Stimulated activated CD4-positive, alpha-beta T cell treated with anti-CD3 and anti-CD28 coated beads, Interleukin-12 subunit alpha, Interleukin-12 subunit beta, amount 100 ng/mL, for 24 hours (primary cell): Measurements from ENCODE around the gene COMTD1.
"Not testable (repeated sequence)": the region's sequence is repeated elsewhere in the genome, so short reads cannot be mapped to it uniquely, and the experiment has no call there.

Experiments used
- DNase-seq, 2 experiments: peaks; one replicate each; pipeline ENCODE4 v3.0.0-alpha.2; 2020; ENCODE audit warnings: low read depth in 2 of 2

COMTD1 gene

DNA sequence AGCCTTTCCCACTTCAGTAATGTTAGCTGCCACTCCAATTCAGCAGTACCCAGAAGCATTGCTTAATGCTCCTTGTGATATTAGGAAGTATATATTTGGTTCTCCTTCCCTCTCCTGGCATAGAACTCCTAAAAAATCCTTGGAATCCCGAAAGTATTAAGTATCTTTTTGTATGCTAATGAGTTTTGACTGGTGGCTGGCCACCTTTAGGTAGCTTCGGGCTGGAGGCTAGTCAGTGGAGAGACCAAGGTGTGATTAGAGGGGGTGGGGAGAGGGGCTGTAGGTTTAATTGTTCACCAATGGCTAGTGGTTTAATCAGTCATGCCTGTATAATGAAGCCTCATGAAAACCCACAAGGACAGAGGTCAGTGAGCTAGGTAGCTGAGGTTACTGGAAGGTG is 12.2 kb downstream of the COMTD1 start:
- DNase-seq: no peak

DNA sequence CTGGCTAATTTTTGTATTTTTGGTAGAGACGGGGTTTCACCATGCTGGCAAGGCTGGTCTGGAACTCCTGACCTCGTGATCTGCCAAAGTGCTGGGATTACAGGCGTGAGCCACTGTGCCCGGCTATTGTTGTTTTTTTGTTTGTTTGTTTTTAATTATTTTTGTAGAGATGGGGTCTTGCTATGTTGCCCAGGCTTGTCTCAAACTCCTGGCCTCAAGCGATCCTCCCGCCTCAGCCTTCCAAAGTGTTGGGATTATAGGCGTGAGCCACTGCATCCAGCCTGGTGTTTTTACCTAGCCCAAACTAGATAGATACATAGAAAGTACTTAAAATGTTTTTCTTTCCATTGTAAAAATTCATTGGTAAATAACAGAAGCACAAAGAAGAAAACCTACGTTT is 14.3 kb downstream of the COMTD1 start:
- DNase-seq: not testable (repeated sequence)

DNA sequence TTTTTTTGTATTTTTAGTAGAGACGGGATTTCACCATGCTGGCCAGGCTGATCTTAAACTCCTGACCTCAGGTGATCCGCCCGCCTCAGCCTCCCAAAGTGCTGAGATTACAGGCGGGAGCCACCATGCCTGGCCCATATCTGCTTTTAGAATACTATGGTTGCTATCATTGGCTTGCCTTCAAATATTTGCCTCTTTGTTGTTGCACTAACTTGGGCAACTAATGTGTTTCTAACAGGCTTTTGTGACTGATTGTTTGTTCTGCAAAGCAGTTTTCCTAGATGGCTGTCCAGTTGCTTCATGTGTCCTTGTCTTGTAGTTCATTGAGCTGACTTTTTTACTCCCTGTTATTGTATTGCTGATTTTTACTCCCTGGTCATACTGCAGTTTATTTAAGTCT is 15.5 kb downstream of the COMTD1 start:
- DNase-seq: no peak

DNA sequence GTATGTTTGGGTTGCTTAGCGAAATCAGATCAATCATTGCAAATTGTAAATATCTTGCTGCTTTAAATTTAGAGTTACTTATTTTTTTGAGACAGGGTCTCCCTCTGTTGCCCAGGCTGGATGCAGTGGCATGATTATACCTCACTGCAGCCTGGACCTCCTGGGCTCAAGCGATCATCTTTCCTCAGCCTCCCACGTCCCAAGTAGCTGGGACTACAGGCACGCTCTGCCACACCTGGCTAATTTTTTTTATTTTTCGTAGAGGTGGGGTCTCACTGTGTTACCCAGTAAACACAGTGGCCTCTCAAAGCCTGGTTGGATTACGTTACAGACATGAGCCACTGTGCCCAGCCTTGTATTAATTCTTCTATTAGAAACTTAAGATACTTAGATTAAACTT is 23.4 kb downstream of the COMTD1 start:
- no peak for DNase-seq

DNA sequence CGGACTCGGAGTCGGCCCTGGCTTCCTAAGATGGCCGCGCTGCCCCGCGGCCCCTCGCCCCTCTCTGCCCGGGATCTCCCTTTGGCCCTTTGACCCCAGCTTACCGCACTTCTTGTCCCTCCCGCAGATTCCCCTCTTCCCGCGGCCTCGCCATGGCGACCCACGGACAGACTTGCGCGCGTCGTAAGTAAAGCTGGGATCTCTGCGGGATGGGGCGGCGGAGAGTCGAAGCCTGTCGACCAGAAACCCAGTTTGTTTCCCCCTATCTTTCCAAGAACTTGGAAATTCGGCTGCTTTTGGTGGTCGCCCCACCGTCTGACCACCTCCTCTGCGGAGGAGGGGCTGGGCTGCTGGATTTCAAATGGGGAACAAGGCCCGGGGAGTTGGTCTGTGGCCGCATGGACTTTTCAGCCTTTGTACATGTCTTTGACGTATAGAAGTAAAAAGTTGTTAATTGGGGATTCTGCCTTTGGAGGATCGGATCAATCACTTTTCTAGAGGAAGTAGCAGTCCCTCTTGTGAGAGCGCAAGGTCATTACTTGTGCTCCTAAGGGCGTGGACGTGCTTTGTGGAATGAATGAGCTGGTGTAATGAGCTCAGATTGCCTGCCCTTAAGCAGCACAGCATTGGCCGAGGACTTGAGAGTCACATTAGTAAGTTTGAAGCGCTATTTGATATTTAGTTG is 24.6 kb downstream of the COMTD1 start:
- DNase-seq: no peak

DNA sequence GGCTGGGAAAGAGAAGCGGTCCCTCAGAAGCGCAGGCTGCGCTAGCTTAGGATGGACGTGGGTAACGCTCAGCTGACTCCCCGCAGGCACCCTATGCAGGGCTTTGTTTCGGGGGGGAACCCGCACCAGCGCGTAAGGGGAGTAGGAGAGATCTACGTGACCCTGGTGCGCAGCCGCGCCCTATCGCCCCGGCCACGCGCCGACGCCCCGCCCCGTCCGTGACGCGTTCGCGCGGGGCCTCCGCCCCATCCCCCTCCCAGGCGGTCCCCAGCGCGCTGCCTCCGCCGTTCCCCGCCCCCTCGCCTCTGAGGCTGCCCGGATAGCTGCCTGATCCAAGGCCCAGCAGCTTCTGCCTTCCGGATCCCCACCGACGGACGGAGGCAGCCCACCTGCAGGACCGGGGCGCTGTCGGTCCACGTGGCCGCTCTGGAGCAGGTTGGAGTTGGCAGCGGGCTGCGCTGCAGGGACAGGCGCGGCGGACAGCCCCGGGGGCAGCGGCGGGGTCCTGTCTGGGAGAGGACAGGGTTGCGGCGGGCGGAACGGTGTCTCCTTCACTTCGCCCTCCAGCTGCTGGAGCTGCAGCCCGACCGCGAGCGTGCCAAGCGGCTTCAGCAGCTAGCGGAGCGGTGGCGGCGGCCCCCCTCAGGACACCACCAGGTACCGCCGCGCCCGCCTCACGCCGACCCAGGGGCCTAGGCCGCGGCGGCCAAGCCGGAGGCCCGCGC is 25.3 kb downstream of the COMTD1 start, which contains the start of gene VDAC2:
VDAC2 (plus strand) TSS at position 515 of the 725 bp plus-strand sequence. CDS start 363 bp downstream, outside the sequence.
- DNase-seq: peak; percentile 88 to 91

DNA sequence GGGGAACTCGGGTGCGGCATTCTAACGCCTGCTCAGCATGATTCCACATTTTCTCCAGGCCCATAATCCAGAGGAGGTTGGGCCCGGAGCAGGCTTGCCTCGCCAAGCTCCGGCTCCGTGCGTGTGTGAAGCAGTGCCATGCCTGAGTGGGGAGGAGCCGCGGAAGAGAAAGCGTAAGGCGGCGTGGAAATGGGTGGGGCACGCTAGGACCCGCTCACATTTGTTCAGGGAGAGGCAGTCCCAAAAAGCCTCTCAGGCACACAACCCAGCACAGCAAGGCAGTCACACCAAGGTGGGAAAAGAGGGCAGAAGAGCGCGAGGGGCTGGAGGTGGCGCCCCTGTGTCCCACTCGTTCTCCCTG is 25.9 kb downstream of the COMTD1 start:
- peak; percentile 59 to 67 for DNase-seq

DNA sequence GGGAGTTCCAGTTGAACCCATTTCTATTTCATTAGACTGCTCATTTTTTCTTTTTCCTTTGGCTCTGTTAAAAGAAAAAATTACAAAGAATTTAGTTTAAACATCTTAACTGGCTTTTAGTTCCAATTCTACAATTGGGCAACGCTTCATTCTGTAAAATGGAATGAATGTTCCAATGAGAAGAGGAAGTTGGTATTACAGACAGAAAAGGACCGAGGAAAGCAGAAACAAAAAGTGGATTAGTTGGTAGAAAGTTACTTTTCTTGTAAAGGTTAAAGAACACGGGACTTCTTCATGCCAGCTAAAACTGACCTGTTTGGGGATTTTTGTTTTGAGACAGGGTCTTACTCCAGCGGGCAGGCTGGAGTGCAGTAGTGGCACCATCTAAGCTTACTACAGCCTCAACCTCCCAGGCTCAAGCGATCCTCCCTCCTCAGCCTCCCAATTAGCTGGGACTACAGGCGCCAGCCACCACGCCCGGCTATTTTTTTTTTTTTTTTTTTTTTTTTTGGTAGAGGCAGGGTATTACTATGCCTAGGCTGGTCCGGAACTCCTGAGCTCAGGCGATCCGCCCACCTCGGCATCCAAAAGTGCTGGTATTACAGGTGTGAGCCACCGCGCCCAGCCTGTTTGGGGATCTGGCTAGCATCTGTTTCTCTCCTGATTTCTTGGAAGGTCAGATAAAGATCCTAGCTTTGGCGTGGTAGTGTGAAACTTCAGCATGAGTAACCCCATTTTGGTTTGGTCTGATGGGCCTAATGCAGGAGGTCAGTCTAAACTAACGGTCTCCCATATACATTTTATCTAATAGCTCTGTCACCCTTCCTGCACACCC is 26.5 kb downstream of the COMTD1 start:
- no peak for DNase-seq

DNA sequence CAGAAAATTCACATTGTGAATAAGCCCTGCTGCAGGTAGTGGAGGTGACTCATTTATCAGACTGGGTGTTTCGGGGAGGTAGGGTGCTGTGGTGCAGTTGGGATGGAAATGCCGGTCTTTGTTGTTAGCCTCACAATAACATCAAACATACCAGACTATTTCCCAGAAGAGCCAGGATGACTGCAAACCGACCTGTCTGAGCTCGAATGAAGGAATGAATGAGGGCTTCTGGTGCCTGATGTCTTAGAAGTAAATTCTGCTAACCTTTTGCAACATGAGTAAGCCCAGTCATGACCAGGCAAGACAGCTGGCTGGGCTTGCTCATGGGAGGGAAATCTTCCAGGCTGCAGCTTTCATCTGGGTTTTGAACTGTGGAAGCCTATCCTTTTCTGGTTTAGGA is 27.6 kb downstream of the COMTD1 start:
- DNase-seq: no peak

DNA sequence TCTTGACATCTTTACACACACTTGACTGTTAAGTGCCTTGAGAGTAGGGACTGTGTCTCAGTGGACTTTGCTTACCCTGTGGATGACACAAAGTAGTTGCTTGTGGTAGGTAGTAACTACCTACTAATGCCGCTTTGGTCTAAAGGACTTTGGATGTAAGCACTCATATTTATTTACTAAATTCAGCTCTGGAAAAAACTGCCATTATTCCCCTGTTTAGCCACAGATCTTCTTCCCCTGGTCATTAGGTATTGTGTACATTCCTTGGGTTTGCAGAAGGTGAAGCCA is 28.0 kb downstream of the COMTD1 start:
- DNase-seq: no peak

DNA sequence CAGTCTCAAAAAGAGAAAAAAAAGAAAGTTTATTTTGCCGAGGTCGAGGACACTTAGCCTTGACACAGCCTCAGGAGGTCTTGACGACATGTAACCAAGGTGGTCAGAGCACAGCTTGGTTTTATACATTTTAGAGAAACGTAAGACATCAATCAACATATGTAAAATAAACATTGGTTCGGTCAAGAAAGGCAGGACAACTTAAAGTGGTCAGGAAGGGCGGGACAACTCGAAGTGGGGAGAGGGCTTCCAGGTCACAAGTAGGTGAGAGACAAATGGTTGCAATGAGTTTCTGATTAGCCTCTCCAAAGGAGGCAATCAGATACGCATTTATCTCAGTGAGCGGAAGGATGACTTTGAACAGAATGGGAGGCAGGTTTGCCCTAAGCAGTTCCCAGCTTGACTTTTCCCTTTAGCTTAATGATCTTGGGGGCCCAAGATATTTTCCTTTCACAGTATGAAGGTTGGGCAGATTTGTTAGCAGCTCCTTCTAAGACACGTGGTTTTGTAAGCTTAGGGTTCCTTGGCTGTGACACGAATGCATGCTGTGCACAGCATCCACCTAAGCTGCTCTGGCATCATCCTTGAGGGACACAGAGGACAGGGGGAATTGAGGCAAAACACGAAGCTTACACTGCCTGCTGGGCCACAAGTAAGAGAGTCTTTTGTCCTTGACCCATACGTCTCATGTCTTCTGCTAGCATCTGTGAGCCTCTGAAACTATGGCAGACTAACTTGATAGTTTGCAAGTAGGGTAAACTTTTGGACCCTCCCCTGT is 28.5 kb downstream of the COMTD1 start:
- no peak for DNase-seq

DNA sequence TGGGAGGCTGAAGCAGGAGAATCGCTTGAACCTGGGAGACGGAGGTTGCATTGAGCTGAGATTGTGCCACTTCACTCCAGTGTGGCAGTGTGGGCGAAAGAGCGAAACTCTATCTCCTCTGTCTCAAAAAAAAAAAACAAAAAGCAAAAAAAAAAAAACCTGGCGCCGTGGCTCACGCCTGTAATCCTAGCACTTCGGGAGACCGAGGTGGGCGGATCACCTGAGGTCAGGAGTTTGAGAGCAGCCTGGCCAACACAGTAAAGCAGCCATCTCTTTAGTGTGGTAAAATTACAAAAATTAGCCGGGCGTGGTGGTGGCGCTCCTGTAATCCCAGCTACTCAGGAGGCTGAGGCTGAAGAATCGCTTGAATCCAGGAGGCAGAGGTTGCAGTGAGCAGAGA is 29.1 kb downstream of the COMTD1 start:
- not testable (repeated sequence) for DNase-seq

DNA sequence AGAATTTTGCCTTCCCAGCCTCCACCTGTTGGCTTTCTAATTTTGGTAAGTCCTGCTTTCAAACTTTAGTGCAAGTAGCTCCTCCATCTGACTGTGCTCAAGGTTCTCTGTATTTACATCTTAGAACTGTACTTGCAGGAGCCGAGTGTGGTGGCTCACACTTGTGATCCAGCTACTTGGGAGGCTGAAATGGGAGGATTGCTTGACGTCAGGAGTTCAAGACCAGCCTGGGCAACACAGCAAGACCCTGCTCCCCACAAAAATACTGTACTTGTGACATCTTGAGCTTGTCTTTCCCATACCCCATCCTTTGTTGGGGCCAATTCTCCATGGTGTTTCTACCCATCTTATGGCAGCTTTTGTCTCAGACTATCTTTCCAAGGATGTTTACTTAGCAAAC is 29.8 kb downstream of the COMTD1 start:
- no peak for DNase-seq

DNA sequence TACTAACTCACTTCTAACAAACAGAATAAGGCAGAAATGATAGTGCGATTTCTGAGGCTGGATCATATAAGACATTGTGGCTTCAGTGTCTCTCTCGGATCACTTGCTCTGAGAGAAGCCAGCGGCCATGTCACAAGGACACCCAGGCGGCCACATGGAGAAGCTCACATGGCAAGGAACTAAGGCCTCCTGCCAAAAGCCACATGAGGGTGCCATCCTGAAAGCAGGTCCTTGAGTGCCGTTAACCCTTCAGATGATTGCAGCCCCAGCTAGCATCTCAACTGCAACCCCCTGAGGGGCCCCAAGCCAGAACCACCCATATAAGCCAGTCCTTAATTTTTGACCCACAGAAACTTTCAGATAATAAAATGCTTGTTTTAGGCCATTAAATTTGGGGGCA is 32.0 kb downstream of the COMTD1 start:
- no peak for DNase-seq

DNA sequence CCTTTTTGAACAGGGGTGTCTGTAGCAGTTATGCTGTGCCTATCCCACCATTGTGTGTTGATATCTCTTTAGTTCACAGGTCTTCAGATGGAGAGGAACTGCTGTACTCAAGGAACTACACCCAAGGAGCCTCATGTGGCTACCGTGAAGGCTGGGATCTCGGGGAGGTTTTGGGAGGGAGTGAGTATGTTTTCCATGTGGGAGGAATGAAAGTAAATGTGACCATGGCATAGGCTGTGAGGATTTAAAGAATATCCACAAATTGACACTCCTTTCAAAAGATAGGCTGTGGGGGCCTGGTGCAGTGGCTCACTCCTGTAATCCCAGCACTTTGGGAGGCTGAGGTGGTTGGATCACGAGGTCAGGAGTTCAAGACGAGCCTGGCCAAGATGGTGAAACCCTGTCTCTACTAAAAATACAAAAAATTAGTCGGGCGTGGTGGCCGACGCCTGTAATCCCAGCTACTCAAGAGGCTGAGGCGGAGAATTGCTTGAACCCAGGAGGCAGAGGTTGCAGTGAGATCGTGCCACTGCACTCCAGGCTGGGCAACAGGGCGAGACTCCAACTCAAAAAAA is 32.6 kb downstream of the COMTD1 start:
- not testable (repeated sequence) for DNase-seq

DNA sequence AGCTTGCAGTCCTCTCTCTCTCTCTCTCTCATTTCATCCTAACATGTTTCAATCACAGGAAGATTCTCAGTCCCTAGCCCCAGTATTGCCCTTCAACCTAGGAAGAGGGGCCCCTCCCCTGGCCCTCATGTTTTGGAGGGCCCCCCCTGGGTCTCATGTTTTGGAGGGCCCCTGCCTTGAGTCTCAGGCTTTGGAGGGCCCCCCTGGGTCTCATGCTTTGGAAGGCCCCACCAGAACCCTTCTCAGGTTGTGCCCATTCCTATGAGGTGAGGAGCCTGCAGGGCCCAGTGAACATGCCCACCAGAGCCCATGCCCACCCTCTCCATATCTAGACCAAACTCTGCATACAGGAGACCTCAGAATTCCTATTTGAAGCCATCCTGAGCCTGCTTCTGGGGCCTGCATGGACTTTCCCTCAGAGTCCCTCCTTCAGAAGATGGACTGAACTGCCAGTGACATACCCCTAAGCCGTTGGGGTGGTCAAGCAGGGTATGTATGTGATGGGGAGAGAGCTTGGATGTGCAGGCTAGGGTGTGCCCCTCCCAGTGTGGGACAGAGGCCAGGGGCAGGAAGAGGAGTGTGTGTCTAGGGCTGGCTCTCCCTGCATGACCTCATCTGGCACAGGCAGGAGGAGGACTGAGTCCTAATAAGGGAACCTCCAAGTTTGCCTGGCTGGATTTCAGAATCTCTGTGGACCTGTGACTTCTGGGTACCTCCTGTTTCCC is 33.3 kb downstream of the COMTD1 start:
- no peak for DNase-seq

DNA sequence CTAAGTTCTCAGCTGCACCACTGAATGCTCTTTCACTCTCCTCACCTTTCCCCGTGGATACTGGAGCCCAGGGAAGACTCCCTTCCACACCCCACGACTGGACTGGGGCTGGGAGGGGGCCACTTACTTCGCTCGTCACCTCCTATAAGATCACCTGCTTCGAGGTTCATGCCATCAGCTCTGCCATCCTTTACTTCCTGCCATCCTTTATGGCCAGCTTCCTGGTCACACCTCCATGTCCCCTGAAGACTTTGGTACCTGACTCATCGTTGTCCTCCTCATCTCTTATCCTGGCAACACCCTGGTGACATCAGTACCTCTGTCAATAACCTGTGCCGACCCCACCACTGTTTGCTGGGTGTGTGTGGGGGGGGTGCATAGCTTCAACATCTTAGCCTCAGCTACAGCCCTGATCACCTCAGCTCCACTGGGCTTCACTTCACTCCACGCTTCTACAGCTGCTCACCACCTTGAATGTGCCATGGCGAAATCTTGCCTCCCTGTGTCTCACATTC is 33.9 kb downstream of the COMTD1 start:
- no peak for DNase-seq

DNA sequence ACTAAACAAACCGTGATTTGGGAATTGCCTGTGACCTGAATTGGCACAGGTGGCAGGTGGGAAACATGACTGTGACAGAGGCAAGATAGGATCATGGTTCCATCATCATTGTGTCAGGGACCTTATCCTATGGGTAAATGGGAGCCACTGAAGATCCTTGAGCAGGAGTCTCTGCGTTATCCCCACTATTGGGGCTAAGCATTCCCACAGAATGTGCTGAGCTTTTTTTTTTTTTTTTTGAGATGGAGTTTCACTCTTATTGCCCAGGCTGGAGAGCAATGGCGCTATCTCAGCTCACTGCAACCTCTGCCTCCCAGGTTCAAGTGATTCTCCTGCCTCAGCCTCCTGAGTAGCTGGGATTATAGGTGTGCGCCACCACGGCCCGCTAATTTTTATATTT is 35.8 kb downstream of the COMTD1 start:
- DNase-seq: not testable (repeated sequence)

DNA sequence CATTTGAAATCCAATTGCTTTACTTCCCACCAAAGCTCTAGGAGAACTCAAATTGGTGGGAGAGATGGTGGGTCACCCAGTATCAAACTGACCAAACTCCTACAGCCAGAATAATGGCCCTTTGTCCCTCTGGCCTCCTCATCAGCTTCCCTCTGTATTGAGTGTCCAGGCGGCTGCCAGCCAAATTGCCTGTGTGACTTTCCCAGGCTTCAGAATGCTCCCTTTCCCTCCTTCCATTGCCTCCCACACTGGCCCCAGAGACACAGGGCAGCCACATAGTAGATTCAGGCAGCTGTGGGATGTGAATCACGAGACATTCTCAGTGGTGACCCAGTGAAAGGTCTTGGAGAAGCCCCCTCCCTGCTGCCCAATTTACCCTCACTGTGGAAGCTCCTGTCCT is 37.9 kb downstream of the COMTD1 start:
- no peak for DNase-seq

DNA sequence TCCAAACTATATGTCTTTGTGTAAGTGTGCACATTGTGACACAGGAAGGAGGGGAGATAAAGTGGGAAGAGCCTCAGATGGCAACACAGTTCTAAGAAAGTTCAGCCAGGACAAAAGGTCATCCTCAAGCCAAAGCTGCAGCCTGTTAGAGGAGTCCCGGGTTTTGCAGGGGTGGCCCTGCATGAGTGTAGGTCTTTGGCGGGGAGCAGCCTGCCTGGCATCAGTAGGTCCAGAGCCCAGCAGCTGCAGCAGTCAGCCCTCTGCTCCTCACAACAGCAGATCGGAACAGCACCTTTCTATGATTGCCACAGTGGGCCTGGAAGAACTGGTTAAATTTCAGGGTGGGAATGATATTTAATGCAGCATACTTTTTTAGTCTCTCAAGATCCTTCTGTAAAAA is 38.7 kb downstream of the COMTD1 start:
- no peak for DNase-seq
